ENCODE results near the gene CHRFAM7A. TPM values are rescaled to one million over a fixed set of nuclear protein-coding genes. Genes with fewer than 3 reads are reported as not detected.
"Not testable (repeated sequence)": the region's sequence is repeated elsewhere in the genome, so short reads cannot be mapped to it uniquely, and the experiment has no call there.

The CHRFAM7A gene
- total RNA-seq, 1 experiment from 2014 or later, result 19.0 TPM

GRCh38 chr15:30334152-30334551 is 59.2 kb downstream of the CHRFAM7A start:
- intact Hi-C loops (cut with micrococcal nuclease); DNase-seq: not testable (repeated sequence)

GRCh38 chr15:30326145-30326544 is 67.2 kb downstream of the CHRFAM7A start:
- H3K4me2 ChIP-seq (ENCODE audit: low read length); POLR2A ChIA-PET (ENCODE audit: unreplicated experiment); H4K20me1 ChIP-seq (ENCODE audit: low read length); ATAC-seq; H3K9me2 ChIP-seq (replicated peaks; ENCODE audit: low read length); DNase-seq; BruUV-seq (replicated peaks); intact Hi-C loops (cut with micrococcal nuclease); H2AFZ ChIP-seq (ENCODE audit: low read length); H3K4me1 ChIP-seq (ENCODE audit: insufficient read depth, low read length); H3K9ac ChIP-seq (ENCODE audit: low read length); H3K27me3 ChIP-seq (ENCODE audit: low read length); H3K4me3 ChIP-seq (ENCODE audit: low read length); H3K27ac ChIP-seq (ENCODE audit: low read length); CTCF ChIA-PET; H3K36me3 ChIP-seq (ENCODE audit: low read depth, low read length); H3F3A ChIP-seq (ENCODE audit: low read length, unreplicated experiment); H3K9me3 ChIP-seq (ENCODE audit: low read length); H3K79me2 ChIP-seq (ENCODE audit: low read length): not testable (repeated sequence)

More at GRCh38 chr15:30334152-30334551, 59.2 kb downstream of the CHRFAM7A start:
- H3K4me1 ChIP-seq (ENCODE audit: insufficient read depth, low read length); H3K27me3 ChIP-seq (ENCODE audit: low read length); H3K79me2 ChIP-seq (ENCODE audit: low read length); H3K9me3 ChIP-seq (ENCODE audit: low read length); BruUV-seq (replicated peaks); H3K4me3 ChIP-seq (ENCODE audit: low read length); H3F3A ChIP-seq (ENCODE audit: low read length, unreplicated experiment); POLR2A ChIA-PET (ENCODE audit: unreplicated experiment); H3K9ac ChIP-seq (ENCODE audit: low read length); CTCF ChIA-PET; H3K4me2 ChIP-seq (ENCODE audit: low read length); H3K9me2 ChIP-seq (replicated peaks; ENCODE audit: low read length); H3K36me3 ChIP-seq (ENCODE audit: low read depth, low read length); ATAC-seq; H4K20me1 ChIP-seq (ENCODE audit: low read length); H3K27ac ChIP-seq (ENCODE audit: low read length); H2AFZ ChIP-seq (ENCODE audit: low read length): not testable (repeated sequence)

GRCh38 chr15:30321063-30321462 is 72.3 kb downstream of the CHRFAM7A start:
- H3K4me1 ChIP-seq (ENCODE audit: insufficient read depth, low read length); H3K9ac ChIP-seq (ENCODE audit: low read length); H3K79me2 ChIP-seq (ENCODE audit: low read length); H3K9me2 ChIP-seq (replicated peaks; ENCODE audit: low read length); DNase-seq; ATAC-seq; H4K20me1 ChIP-seq (ENCODE audit: low read length); CTCF ChIA-PET; H3K9me3 ChIP-seq (ENCODE audit: low read length); POLR2A ChIA-PET (ENCODE audit: unreplicated experiment); H3F3A ChIP-seq (ENCODE audit: low read length, unreplicated experiment); H3K4me3 ChIP-seq (ENCODE audit: low read length); intact Hi-C loops (cut with micrococcal nuclease); H2AFZ ChIP-seq (ENCODE audit: low read length); H3K4me2 ChIP-seq (ENCODE audit: low read length); H3K27me3 ChIP-seq (ENCODE audit: low read length); H3K27ac ChIP-seq (ENCODE audit: low read length); H3K36me3 ChIP-seq (ENCODE audit: low read depth, low read length); BruUV-seq (replicated peaks): not testable (repeated sequence)

- H3K79me2 ChIP-seq (ENCODE audit: low read length); CTCF ChIA-PET; H3K4me3 ChIP-seq (ENCODE audit: low read length); POLR2A ChIA-PET (ENCODE audit: unreplicated experiment); DNase-seq; H3K27me3 ChIP-seq (ENCODE audit: low read length); H3K9me2 ChIP-seq (replicated peaks; ENCODE audit: low read length); H3K9ac ChIP-seq (ENCODE audit: low read length); H3K9me3 ChIP-seq (ENCODE audit: low read length); ATAC-seq; H4K20me1 ChIP-seq (ENCODE audit: low read length); H3K36me3 ChIP-seq (ENCODE audit: low read depth, low read length); H2AFZ ChIP-seq (ENCODE audit: low read length); H3K4me1 ChIP-seq (ENCODE audit: insufficient read depth, low read length); H3K27ac ChIP-seq (ENCODE audit: low read length); H3F3A ChIP-seq (ENCODE audit: low read length, unreplicated experiment); BruUV-seq (replicated peaks); intact Hi-C loops (cut with micrococcal nuclease); H3K4me2 ChIP-seq (ENCODE audit: low read length): not testable (repeated sequence)
These were observed 77.6 kb downstream of the CHRFAM7A start for GRCh38 chr15:30315704-30316103.

- CTCF ChIA-PET; H4K20me1 ChIP-seq (ENCODE audit: low read length); H3K27me3 ChIP-seq (ENCODE audit: low read length); H3K79me2 ChIP-seq (ENCODE audit: low read length); POLR2A ChIA-PET (ENCODE audit: unreplicated experiment); H3K27ac ChIP-seq (ENCODE audit: low read length); H3K36me3 ChIP-seq (ENCODE audit: low read depth, low read length); H2AFZ ChIP-seq (ENCODE audit: low read length); intact Hi-C loops (cut with micrococcal nuclease); BruUV-seq (replicated peaks); H3K9me3 ChIP-seq (ENCODE audit: low read length); H3F3A ChIP-seq (ENCODE audit: low read length, unreplicated experiment); H3K9ac ChIP-seq (ENCODE audit: low read length); H3K4me3 ChIP-seq (ENCODE audit: low read length); H3K4me2 ChIP-seq (ENCODE audit: low read length); DNase-seq; H3K4me1 ChIP-seq (ENCODE audit: insufficient read depth, low read length); H3K9me2 ChIP-seq (replicated peaks; ENCODE audit: low read length): not testable (repeated sequence)
- peak; percentile 95 for ATAC-seq
These were observed 82.8 kb downstream of the CHRFAM7A start for GRCh38 chr15:30310575-30310974.

Other genes starting within 250 kb of the CHRFAM7A start
- 0.07 and 0.69 TPM in 2 replicates for gene GOLGA8R, start 20.7 kb upstream of the CHRFAM7A start, total RNA-seq (2014; rRNA removed)
- gene GOLGA8Q, start 158.5 kb upstream of the CHRFAM7A start, total RNA-seq (2014; rRNA removed), result not detected in 2 replicates
- 0.84 and 1.0 TPM in 2 replicates for gene GOLGA8H, start 210.5 kb upstream of the CHRFAM7A start, total RNA-seq (2014; rRNA removed)